RKO (cell line): ENCODE measurements around the gene DNAH12.
A peak's percentile ranks its signal among the peaks of the same experiment; 100 is the strongest.

ENCODE experiments used
- DNase-seq: peaks from one replicate; pipeline ENCODE4 v3.0.0-alpha.2; 2016; ENCODE audit warnings: low spot score

Gene DNAH12, protein sequence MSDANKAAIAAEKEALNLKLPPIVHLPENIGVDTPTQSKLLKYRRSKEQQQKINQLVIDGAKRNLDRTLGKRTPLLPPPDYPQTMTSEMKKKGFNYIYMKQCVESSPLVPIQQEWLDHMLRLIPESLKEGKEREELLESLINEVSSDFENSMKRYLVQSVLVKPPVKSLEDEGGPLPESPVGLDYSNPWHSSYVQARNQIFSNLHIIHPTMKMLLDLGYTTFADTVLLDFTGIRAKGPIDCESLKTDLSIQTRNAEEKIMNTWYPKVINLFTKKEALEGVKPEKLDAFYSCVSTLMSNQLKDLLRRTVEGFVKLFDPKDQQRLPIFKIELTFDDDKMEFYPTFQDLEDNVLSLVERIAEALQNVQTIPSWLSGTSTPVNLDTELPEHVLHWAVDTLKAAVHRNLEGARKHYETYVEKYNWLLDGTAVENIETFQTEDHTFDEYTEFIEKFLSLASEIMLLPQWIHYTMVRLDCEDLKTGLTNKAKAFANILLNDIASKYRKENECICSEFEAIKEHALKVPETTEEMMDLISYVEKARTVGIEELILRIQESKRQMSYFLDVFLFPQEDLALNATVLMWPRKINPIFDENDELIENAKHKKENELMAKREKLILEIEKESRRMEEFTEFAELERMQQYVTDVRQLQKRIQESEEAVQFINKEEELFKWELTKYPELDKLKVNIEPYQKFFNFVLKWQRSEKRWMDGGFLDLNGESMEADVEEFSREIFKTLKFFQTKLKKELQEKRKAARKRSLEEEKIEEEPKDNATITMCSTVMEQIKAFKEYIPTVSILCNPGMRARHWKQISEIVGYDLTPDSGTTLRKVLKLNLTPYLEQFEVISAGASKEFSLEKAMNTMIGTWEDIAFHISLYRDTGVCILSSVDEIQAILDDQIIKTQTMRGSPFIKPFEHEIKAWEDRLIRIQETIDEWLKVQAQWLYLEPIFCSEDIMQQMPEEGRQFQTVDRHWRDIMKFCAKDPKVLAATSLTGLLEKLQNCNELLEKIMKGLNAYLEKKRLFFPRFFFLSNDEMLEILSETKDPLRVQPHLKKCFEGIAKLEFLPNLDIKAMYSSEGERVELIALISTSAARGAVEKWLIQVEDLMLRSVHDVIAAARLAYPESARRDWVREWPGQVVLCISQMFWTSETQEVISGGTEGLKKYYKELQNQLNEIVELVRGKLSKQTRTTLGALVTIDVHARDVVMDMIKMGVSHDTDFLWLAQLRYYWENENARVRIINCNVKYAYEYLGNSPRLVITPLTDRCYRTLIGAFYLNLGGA (N-terminal part only)

DNA sequence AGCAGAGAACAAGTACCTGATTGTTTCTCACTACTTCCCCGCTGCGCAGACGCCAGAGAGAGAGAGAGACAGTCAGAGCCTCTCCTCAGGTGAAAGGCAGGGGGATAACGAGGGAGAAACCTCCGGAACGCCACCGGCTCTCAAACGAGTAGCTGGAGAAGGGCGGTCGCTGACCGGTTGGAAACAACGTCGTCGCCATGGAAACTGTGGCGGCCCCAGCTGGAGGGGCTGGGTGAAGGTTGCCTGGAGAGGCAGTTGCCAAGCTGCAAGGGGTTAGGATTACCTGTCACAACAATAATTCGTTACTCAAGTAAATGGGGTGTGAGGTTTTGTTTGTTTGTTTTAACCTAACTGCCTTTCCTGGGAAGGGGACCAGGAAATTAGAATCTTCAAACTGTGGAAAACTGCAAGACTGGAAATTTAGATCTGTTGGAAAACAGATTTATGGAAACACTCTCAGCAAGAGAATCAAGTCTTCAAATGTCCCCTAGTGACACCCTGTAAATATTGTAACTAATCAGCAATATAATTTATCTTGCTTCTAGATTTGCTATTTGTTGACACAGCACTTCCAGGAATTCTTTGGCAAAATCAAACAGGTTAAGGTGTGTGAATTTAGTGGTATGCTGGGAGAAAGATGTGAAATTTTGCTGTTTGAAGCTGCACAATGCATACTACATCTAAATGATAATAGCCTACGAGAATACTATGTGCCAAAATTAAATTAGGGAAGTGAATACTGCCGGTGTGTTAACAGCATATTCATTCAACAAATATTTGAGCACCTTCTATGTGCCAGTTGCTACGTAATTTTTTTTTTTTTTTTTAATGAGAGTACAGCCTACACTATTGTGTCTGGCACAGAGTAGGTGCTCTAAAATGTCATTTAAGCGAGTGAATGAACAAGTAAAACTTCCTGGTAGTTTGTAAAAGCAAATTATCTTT is at the start of gene DNAH12:
TSS of gene DNAH12 (minus strand) at position 164 of the 945 bp plus-strand sequence. CDS start 1,474 bp downstream, outside the sequence.
- DNase-seq, result no peak

GRCh38 chr3:57592306-57592705 is 48.2 kb upstream of the DNAH12 start:
- DNase-seq, result no peak

DNA sequence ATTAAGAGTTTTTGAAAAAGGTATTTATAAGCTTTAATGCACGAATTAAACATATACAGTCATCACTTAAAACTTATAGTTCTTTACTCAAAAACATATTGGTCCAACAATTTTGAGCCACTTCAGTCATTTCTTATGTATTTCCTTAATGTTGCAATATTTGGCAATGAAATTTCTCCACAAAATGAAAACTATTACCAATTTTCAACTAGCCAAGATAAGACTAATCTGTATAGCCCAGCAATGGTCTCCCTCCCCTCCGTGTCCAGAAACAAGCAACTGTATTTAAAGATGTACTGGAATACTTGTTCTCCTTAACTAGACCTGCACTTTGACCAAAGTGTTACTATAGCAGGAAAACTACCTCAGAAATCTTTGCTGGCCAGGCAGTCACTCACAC is 43.8 kb upstream of the DNAH12 start:
- no peak for DNase-seq

- DNase-seq, result no peak
Measured at GRCh38 chr3:57586778-57587177, 42.6 kb upstream of the DNAH12 start.

GRCh38 chr3:57583544-57583943 is 39.4 kb upstream of the DNAH12 start:
- no peak for DNase-seq

- peak; percentile 39 for DNase-seq
Measured at GRCh38 chr3:57582474-57583168, 38.5 kb upstream of the DNAH12 start.

DNA sequence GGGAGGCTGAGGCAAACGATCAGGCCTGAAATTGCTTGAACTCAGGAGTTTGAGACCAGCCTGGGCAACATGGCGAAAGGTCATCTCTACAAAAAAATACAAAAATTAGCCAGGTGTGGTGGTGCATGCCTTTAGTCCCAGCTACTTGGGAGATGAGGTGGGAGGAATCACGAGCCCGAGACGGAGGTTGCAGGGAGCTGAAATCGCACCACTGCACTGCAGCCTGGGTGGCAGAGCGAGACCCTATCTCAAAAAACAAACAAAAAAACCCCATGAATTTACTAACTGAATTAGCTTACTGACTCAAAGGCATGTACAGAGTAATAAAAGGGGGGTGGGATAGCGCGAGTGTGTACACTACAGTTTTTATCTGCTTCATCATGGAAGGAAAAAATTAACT is 33.7 kb upstream of the DNAH12 start:
- no peak for DNase-seq

GRCh38 chr3:57575966-57576626 is 32.0 kb upstream of the DNAH12 start:
- DNase-seq, result no peak

GRCh38 chr3:57572096-57572495 is 28.0 kb upstream of the DNAH12 start:
- no peak for DNase-seq

- no peak for DNase-seq
Measured at GRCh38 chr3:57570878-57571277, 26.7 kb upstream of the DNAH12 start.

GRCh38 chr3:57569859-57570450 is 25.8 kb upstream of the DNAH12 start:
- no peak for DNase-seq

DNA sequence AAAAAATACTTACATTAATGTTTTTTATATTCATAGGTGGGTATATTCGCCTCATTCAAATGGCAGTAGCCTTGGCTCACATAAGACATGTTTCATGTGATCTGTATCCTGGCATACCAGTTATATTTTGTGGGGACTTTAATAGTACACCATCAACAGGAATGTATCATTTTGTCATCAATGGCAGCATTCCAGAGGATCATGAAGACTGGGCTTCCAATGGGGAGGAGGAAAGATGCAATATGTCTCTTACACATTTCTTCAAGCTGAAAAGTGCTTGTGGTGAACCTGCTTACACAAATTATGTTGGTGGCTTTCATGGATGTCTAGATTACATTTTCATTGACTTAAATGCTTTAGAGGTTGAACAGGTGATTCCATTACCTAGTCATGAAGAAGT is 15.4 kb upstream of the DNAH12 start:
- DNase-seq, result peak; percentile 79

DNA sequence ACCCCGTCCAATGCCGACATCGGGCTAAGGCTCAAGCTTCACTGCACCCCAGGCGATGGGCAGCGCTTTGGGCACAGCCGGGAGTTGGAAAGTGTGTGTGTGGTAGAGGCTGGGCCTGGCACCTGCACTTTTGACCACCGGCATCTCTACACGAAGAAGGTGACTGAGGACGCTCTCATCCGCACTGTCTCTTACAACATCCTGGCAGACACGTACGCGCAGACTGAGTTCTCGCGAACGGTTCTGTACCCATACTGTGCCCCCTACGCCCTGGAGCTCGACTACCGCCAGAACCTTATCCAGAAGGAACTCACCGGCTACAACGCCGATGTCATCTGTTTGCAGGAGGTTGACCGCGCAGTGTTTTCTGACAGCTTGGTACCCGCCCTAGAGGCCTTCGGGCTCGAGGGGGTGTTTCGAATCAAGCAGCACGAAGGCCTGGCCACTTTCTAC is 13.0 kb upstream of the DNAH12 start:
- peak; percentile 72 for DNase-seq

DNA sequence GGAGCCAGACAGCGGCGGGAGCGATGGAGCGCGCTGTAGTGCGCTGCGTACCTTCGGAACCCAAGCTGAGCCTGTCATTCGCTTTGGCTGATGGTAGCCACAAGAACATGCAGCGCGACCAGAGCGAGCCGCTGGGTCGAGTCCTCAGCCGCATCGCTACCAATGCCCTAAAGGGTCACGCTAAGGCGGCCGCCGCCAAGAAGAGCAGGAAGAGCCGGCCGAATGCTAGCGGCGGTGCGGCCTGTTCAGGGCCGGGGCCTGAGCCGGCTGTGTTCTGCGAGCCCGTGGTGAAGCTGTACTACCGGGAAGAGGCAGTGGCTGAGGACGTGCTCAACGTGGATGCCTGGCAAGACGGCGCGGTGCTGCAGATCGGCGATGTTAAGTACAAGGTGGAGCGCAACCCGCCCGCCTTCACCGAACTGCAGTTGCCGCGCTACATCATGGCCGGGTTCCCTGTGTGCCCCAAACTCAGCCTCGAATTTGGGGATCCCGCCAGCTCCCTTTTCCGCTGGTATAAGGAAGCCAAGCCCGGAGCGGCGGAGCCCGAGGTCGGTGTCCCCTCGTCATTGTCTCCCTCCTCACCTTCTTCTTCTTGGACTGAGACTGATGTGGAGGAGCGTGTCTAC is 12.4 kb upstream of the DNAH12 start:
- DNase-seq, result peak; percentile 43

- DNase-seq, result peak; percentile 93
Measured at GRCh38 chr3:57555738-57556458, 11.8 kb upstream of the DNAH12 start, which contains the start of gene PDE12. Gene PDE12 (plus strand): TSS chr3:57556274. CDS start chr3:57556380, 106 bp downstream.

DNA sequence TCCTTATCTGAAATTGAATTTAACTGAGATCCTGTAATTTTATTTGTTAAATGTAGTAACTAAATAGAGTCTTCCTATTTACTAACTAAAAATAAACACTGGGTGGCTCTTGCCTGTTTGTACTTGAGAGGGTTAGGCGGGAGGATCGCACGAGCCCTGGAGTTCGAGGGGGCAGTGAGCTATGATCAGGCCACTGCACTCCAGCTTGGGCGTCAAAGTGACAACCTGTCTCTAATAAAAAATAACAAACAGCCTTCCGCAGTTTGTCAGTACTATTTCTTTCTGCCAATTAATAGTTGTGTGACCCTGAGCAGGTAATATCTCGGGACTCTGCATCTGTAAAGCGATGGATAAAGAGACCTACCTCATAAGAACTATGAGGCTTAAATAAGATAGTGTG is 11.2 kb upstream of the DNAH12 start:
- DNase-seq, result peak; percentile 24

- no peak for DNase-seq
Measured at GRCh38 chr3:57546616-57547015, 2.5 kb upstream of the DNAH12 start.

DNA sequence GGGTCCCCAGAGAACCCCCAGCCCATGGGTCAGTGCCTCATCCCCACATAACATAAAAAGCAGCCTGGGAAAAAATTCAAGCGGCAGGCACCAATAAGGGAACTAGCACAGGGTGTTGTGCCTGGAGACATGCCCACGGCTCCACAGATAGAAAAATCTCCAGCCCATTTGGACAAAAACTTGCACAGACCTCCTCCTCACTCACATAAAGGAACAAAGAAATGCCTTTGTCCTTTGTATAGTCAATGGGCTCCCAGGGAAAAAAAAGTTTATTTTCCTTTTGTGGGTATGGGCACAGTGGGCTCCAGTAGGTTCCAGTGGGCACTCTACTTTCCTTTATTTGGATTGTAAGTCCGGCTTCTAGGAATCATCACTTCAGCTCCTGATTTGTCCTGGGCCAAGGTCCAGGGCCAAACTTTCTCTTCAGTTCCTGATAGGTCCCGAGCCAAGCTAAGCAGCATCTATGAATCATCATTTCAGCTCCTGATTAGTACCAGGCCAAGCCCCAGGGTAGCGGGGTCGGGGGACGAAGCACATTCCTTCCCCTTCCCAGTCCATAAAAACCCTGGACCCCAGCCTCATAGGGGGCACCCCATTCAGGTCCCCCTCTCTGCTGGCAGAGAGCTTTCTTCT is 1.6 kb upstream of the DNAH12 start:
- no peak for DNase-seq
